GM18517 (cell line): Measurements from ENCODE around the gene ETF1.
A peak's percentile ranks its signal among the peaks of the same experiment; 100 is the strongest.
"Not testable (repeated sequence)": the region's sequence is repeated elsewhere in the genome, so short reads cannot be mapped to it uniquely, and the experiment has no call there.

Experiments
- ATAC-seq: cut with Tn5 transposase; IDR thresholded peaks from one replicate; pipeline ENCODE4 v1.9.1; 2021; ENCODE audit warnings: mild to moderate bottlenecking, moderate library complexity; ENCODE audit not compliant: unreplicated experiment

Gene ETF1

GRCh38 chr5:138491284-138491648 lies 51.8 kb downstream of the ETF1 start:
- no peak for ATAC-seq

DNA sequence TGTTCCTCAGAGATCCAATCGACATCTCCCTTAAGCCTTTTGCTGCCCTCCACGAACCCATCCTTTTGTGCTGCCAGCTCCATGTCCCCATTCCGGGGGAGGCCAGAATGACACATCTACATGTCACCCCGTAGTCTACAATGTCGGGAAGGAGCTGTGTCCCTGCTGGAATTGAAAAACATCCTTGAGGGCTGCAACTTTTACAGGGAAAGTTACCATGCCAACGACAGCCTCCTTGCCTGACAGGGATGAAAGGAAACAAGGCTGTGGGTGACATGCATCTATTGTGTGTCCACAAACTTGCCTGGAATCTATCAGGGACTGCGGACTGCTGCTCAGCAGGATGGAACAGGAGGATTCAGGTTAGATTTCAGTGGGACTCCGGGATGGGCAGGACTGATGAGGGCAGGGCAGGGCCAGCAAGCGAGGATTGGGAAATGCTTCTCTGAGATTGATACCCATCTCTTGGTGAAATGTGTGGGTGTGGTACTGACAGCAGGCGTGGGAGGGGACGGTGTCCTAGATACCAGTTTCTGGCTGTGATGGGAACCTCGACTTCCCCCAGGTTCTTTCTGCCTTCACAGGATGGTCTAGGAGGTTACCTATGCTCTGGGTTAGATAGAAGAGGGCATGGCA lies 52.3 kb downstream of the ETF1 start:
- ATAC-seq = no peak

DNA sequence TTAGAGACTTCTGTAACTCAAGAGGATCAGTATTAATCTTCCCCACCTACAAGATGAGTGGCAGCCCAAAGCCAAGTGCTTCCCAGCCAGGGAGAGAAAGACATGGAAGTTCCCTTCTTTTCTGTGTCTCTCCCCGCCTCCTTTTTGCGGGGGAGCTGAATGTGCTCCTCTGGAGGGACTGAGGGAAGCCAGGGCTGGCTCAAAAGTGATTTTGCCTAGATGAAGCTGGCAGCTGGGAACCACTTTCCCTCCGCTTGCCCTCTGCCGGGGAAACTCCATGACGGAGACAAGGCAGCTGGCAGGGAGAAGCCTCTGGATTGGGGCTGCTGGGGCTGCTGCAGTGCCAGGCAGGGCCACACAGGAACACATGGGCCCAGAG lies 53.4 kb downstream of the ETF1 start:
- no peak for ATAC-seq

DNA sequence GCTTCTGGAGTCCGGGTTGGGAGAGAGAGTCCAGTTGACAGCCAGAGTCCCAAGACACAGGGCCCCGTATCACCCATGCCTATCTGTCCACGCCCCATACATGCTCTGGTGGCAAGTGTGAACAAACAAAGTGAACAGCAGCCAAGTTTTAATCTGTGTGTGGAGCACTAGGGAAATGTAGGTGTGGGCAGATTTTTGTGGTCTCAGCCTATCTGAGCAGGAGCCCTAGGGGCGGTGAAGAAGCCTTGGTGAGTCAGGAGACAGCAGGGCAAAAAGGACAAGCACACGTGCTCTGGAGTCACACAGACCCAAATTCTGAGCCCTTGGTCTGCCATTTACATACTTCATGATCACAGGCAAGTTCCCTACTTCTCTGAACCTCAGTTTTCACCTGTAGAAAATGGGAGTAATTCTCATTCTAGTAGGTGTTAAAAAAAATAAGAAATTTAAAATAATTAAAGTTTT lies 54.5 kb downstream of the ETF1 start:
- ATAC-seq = no peak

- no peak for ATAC-seq
Observed at GRCh38 chr5:138482638-138483037, 60.4 kb downstream of the ETF1 start.

GRCh38 chr5:138476918-138477317 lies 66.1 kb downstream of the ETF1 start:
- ATAC-seq = no peak

DNA sequence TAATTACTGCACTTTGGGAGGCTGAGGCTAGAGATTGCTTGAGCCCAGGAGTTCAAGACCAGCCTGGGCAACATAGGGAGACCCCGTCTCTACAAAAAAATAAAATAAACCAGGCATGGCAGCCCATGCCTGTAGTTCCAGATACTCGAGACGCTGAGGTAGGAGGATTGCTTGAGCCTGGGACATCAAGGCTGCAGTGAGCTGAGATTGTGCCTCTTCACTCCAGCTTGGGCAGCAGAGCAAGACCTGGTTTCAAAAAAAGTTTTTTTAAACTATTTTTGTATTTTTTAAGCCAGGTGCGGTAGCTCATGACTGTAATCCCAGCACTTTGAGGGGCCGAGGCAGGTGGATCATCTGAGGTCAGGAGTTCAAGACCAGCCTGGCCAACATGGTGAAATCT lies 69.9 kb downstream of the ETF1 start:
- ATAC-seq = not testable (repeated sequence)

DNA sequence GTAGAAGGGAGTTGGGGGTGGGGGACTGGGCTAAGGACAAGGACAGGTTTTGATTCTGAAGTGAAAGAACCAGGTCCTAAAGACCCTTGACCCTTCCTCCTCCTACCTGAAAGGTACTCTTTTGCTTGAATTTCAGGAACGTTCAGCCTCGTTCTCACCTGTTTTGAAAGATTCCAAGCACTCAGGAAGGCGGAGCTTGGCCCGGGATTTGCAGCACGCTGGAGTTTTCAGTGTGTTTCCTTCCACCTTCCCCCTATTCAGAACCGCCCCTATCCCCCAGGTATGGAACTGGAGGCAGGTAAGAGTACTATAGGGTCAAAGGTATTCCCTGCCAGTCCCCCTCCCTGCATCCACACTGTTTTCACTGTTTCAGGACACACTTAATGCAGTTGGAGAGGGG lies 70.7 kb downstream of the ETF1 start:
- ATAC-seq = no peak

DNA sequence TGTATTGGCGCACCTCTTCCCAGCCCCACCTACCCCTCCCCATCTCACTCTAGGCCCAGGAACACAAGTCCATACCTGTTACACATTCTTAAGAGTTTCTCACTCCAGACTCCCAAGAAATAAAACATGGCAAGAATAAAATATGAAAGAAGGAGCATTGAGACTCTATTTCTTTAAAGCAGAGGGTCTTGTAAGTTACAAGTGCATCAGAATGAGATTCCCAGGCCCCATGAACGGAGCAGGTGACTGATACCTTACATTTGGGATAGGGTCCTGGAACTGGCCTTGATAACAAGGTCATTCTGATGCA lies 72.0 kb downstream of the ETF1 start:
- ATAC-seq = no peak

DNA sequence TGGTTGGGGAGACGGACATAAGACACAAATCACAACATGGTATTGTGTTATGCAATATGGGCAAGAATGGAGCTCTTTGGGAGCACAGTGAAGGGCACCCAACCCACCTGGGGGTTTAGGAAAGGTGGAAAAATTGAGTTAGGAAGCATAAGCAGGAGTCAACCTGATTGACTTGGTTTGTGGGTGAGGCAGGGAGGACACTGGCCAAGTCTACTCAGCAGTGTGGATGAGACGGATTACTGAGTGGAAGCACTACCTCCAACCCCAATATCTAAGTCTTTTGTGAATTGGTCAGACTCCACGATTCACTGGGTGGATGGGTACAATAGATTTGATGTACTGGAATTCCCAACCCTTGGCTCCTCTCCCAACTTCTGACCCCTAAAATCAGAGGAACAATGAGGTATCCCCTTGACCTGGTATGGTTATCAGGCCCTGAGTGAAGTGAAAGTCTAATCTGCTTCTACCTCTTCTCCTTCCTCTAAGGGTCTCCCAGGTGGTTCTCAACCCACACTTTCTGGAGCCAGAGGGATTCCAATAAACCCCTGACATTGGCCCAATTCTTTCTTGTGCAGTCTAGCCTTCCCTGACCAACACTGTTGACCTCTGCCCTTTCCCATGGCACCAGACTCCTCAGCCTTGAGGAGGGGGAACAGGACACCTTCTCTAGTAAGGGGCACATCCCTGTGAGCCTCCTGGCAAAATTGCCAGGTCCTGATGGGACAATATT lies 72.5 kb downstream of the ETF1 start:
- ATAC-seq = no peak

GRCh38 chr5:138469540-138470321 lies 73.3 kb downstream of the ETF1 start:
- no peak for ATAC-seq

- ATAC-seq = no peak
Observed at GRCh38 chr5:138468966-138469539, 74.0 kb downstream of the ETF1 start.

DNA sequence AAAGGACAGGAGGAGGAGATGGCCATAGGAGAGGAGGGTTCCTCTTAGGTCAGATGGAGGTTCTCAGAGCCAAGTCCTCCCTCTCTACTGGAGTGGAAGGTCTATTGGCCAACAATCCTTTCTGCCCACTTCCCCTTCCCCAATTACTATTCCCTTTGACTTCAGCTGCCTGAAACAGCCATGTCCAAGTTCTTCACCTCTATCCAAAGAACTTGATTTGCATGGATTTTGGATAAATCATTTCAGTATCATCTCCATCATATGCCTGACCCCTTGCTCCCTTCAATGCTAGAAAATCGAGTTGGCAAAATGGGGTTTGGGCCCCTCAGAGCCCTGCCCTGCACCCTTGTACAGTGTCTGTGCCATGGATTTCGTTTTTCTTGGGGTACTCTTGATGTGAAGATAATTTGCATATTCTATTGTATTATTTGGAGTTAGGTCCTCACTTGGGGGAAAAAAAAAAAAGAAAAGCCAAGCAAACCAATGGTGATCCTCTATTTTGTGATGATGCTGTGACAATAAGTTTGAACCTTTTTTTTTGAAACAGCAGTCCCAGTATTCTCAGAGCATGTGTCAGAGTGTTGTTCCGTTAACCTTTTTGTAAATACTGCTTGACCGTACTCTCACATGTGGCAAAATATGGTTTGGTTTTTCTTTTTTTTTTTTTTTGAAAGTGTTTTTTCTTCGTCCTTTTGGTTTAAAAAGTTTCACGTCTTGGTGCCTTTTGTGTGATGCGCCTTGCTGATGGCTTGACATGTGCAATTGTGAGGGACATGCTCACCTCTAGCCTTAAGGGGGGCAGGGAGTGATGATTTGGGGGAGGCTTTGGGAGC lies 74.7 kb downstream of the ETF1 start:
- no peak for ATAC-seq

DNA sequence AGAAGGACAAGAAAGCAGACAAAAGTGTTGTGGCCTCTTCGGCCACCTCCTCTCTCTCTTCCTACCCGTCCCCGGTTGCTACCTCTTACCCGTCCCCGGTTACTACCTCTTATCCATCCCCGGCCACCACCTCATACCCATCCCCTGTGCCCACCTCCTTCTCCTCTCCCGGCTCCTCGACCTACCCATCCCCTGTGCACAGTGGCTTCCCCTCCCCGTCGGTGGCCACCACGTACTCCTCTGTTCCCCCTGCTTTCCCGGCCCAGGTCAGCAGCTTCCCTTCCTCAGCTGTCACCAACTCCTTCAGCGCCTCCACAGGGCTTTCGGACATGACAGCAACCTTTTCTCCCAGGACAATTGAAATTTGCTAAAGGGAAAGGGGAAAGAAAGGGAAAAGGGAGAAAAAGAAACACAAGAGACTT lies 75.3 kb downstream of the ETF1 start:
- no peak for ATAC-seq

- ATAC-seq = no peak
Observed at GRCh38 chr5:138466900-138467710, 75.9 kb downstream of the ETF1 start.

DNA sequence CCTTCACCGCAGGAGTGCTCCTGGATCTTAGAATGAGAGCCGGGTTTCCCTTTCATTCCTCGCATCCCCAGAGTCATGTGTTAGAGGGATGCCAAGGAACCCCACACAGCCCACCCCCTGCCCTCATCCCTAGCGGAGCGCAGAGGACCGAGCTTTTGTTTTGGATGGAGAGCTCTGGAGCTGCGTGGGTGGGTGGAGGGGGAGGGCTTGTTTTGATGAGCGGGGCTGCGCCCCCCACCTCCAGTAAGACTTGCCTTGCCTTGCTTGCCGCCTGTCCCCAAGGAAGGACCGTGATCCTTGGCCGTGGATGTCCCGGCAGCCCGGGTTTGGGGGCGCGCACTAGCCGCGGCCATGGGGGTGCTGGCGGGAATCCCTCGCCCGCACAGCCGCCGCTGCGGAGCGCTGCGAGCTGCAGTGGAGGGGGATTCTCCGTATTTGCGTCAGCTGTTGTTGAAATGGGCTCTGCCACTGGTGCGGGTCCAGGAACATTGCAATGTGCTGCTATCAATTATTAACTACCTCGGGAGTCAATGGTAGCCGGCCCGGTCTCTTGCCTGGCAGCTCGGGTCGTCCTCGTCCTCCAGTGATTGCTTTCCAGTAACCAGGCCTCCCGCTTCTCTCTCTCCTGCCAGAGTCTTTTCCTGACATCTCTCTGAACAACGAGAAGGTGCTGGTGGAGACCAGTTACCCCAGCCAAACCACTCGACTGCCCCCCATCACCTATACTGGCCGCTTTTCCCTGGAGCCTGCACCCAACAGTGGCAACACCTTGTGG lies 76.7 kb downstream of the ETF1 start:
- ATAC-seq = no peak

- peak; percentile 48 for ATAC-seq
Observed at GRCh38 chr5:138465261-138466124, 77.5 kb downstream of the ETF1 start, which contains the start of gene EGR1. Gene EGR1 (plus strand): TSS chr5:138465479. CDS start chr5:138465762, 283 bp downstream.
